ENCODE data around the gene SYNGAP1.

SYNGAP1 gene

GRCh38 chr6:33443619-33444504 is 24.0 kb downstream of the SYNGAP1 start:
- no peak for DNase-seq
- no peak for TF ChIP-seq POLR2A (IDR thresholded peaks at IDR 0.05; ENCODE audit: low read length)
- TF ChIP-seq GATA1 (IDR thresholded peaks at IDR 0.05; ENCODE audit: low read depth, low read length) = no peak

GRCh38 chr6:33445119-33445603 is 25.3 kb downstream of the SYNGAP1 start:
- no peak for DNase-seq

GRCh38 chr6:33446356-33446755 is 26.5 kb downstream of the SYNGAP1 start:
- TF ChIP-seq GATA1 (IDR thresholded peaks at IDR 0.05; ENCODE audit: low read depth, low read length) (no peak), POLR2A (IDR thresholded peaks at IDR 0.05; ENCODE audit: low read length) (no peak)
- DNase-seq = no peak

More at GRCh38 chr6:33445119-33445603, 25.3 kb downstream of the SYNGAP1 start:
- no peak for TF ChIP-seq GATA1 (IDR thresholded peaks at IDR 0.05; ENCODE audit: low read depth, low read length)
- TF ChIP-seq POLR2A (IDR thresholded peaks at IDR 0.05; ENCODE audit: low read length) = no peak

GRCh38 chr6:33450434-33450833 is 30.6 kb downstream of the SYNGAP1 start:
- TF ChIP-seq GATA1 (IDR thresholded peaks at IDR 0.05; ENCODE audit: low read depth, low read length) (no peak), POLR2A (IDR thresholded peaks at IDR 0.05; ENCODE audit: low read length) (no peak)
- DNase-seq = no peak

- DNase-seq = no peak
Measured at GRCh38 chr6:33451606-33452005, 31.7 kb downstream of the SYNGAP1 start.

GRCh38 chr6:33452496-33452895 is 32.6 kb downstream of the SYNGAP1 start:
- DNase-seq = no peak
- TF ChIP-seq GATA1 (IDR thresholded peaks at IDR 0.05; ENCODE audit: low read depth, low read length) = no peak
- no peak for TF ChIP-seq POLR2A (IDR thresholded peaks at IDR 0.05; ENCODE audit: low read length)

More at GRCh38 chr6:33451606-33452005, 31.7 kb downstream of the SYNGAP1 start:
- TF ChIP-seq POLR2A (IDR thresholded peaks at IDR 0.05; ENCODE audit: low read length) (no peak), GATA1 (IDR thresholded peaks at IDR 0.05; ENCODE audit: low read depth, low read length) (no peak)

- DNase-seq = peak in 1 of 2 experiments; percentile 59
- TF ChIP-seq GATA1 (IDR thresholded peaks at IDR 0.05; ENCODE audit: low read depth, low read length) (no peak), POLR2A (IDR thresholded peaks at IDR 0.05; ENCODE audit: low read length) (no peak)
Measured at GRCh38 chr6:33453393-33454008, 33.6 kb downstream of the SYNGAP1 start.

GRCh38 chr6:33454009-33454946 is 34.4 kb downstream of the SYNGAP1 start, which contains the start of gene ZBTB9:
Gene ZBTB9 (plus strand): TSS chr6:33454576. CDS start chr6:33455101, 525 bp downstream.
- peak; percentile 91 for TF ChIP-seq POLR2A (IDR thresholded peaks at IDR 0.05; ENCODE audit: low read length)
- no peak for TF ChIP-seq GATA1 (IDR thresholded peaks at IDR 0.05; ENCODE audit: low read depth, low read length)
- peak; percentile 97 for DNase-seq

- DNase-seq = no peak
- TF ChIP-seq GATA1 (IDR thresholded peaks at IDR 0.05; ENCODE audit: low read depth, low read length) (no peak), POLR2A (IDR thresholded peaks at IDR 0.05; ENCODE audit: low read length) (no peak)
Measured at GRCh38 chr6:33455051-33455450, 35.2 kb downstream of the SYNGAP1 start.

GRCh38 chr6:33456156-33456555 is 36.3 kb downstream of the SYNGAP1 start:
- no peak for DNase-seq
- TF ChIP-seq GATA1 (IDR thresholded peaks at IDR 0.05; ENCODE audit: low read depth, low read length) = no peak
- no peak for TF ChIP-seq POLR2A (IDR thresholded peaks at IDR 0.05; ENCODE audit: low read length)

GRCh38 chr6:33458676-33459075 is 38.8 kb downstream of the SYNGAP1 start:
- no peak for DNase-seq
- TF ChIP-seq GATA1 (IDR thresholded peaks at IDR 0.05; ENCODE audit: low read depth, low read length) (no peak), POLR2A (IDR thresholded peaks at IDR 0.05; ENCODE audit: low read length) (no peak)

GRCh38 chr6:33459226-33459625 is 39.4 kb downstream of the SYNGAP1 start:
- no peak for DNase-seq
- TF ChIP-seq POLR2A (IDR thresholded peaks at IDR 0.05; ENCODE audit: low read length) (no peak), GATA1 (IDR thresholded peaks at IDR 0.05; ENCODE audit: low read depth, low read length) (no peak)

- DNase-seq = no peak
- no peak for TF ChIP-seq POLR2A (IDR thresholded peaks at IDR 0.05; ENCODE audit: low read length)
- TF ChIP-seq GATA1 (IDR thresholded peaks at IDR 0.05; ENCODE audit: low read depth, low read length) = no peak
Measured at GRCh38 chr6:33466075-33466735, 46.3 kb downstream of the SYNGAP1 start.
